Endothelial cell of umbilical vein (primary cell): ENCODE results near the gene LNPEP. TPM values are rescaled to one million over a fixed set of nuclear protein-coding genes. Genes with fewer than 3 reads are reported as not detected.

Source experiments
- BruUV-seq: library from RNA; stranded (reverse); fragments of 400-500 nt; replicated peaks from 2 replicates; lab custom pipeline; 2021; lab: Mats Ljungman, UMichigan
- CTCF ChIA-PET: fragments of 300-600, 350-600 bp; sonication (Branson Sonifier 250); formaldehyde crosslinking; loops from one replicate; lab custom pipeline; 2021; ENCODE audit warnings: antibody characterized with exemption, inconsistent platforms; lab: Charles Lee
- POLR2A ChIA-PET: fragments of 300-600, 350-600 bp; sonication (Branson Sonifier 250); formaldehyde crosslinking; loops from one replicate; lab custom pipeline; 2021; ENCODE audit warnings: antibody characterized with exemption, inconsistent platforms; lab: Charles Lee
- DNase-seq: peaks from one replicate; pipeline ENCODE4 v3.0.0-alpha.2; 2011; ENCODE audit warnings: low read depth, low spot score
- FAIRE-seq: peaks from 2 replicates; lab custom pipeline; 2011; peaks lifted over from hg19 to GRCh38; lab: Jason Lieb, UNC
- H2AFZ ChIP-seq: 2 replicates; pipeline ENCODE4 v1.6.0; 2012; ENCODE audit warnings: low read depth, low read length, control low read depth, inconsistent platforms
- H3K27ac ChIP-seq: 2 replicates; pipeline ENCODE4 v1.5.1; 2011; ENCODE audit warnings: low read depth, mild to moderate bottlenecking, control low read depth, low read length, moderate library complexity; ENCODE audit not compliant: insufficient read depth
- H3K27me3 ChIP-seq, 2 experiments: 2 replicates each; pipeline versions ENCODE4 v1.6.0 to v1.6.1; 2011; ENCODE audit warnings: low read length in 2 of 2, mixed read lengths in 1 of 2; ENCODE audit not compliant: control insufficient read depth in 2 of 2, insufficient read depth in 2 of 2
- H3K36me3 ChIP-seq, 2 experiments: 2 replicates in 1 of 2; 3 replicates in 1 of 2; pipeline ENCODE4 v1.5.1; 2011; ENCODE audit warnings: low read length in 2 of 2, mild to moderate bottlenecking in 1 of 2, moderate library complexity in 1 of 2; ENCODE audit not compliant: control insufficient read depth in 2 of 2, insufficient read depth in 2 of 2; ENCODE audit errors: extremely low read depth in 1 of 2
- H3K4me1 ChIP-seq: 3 replicates; pipeline ENCODE4 v1.5.1; 2011; ENCODE audit warnings: mild to moderate bottlenecking, low read length; ENCODE audit not compliant: control insufficient read depth, insufficient read depth; ENCODE audit errors: extremely low read depth
- H3K4me2 ChIP-seq: 2 replicates; pipeline ENCODE4 v1.6.1; 2011; ENCODE audit warnings: low read length, control low read depth, mixed read lengths; ENCODE audit not compliant: insufficient read depth
- H3K4me3 ChIP-seq, 3 experiments: fragments of 200-600 bp in 1 of 3; sonication (generic), shearing (Covaris generic) in 1 of 3; replicated peaks in 1 of 3; 2 replicates each; pipeline ENCODE4 v1.5.1; 2011 to 2016; ENCODE audit warnings: control low read depth in 3 of 3, low read length in 3 of 3, mild to moderate bottlenecking in 2 of 3, inconsistent platforms in 1 of 3, low read depth in 1 of 3, moderate library complexity in 1 of 3; ENCODE audit not compliant: insufficient read depth in 1 of 3
- H3K79me2 ChIP-seq: 2 replicates; pipeline ENCODE4 v1.6.0; 2012; ENCODE audit warnings: low read length, inconsistent platforms; ENCODE audit not compliant: control insufficient read depth, insufficient read depth
- H3K9ac ChIP-seq: replicated peaks from 2 replicates; pipeline ENCODE3; 2011; ENCODE audit warnings: low read length, control low read depth; ENCODE audit not compliant: insufficient read depth; ENCODE audit errors: extremely low read depth
- H3K9me1 ChIP-seq: replicated peaks from 3 replicates; pipeline ENCODE4 v1.6.0; 2011; ENCODE audit warnings: mild to moderate bottlenecking, low read length; ENCODE audit not compliant: control insufficient read depth, insufficient read depth; ENCODE audit errors: extremely low read depth
- H3K9me3 ChIP-seq: replicated peaks from 2 replicates; pipeline ENCODE4 v1.5.1; 2012; ENCODE audit warnings: low read length, inconsistent platforms; ENCODE audit not compliant: control insufficient read depth, insufficient read depth
- H4K20me1 ChIP-seq: replicated peaks from 2 replicates; pipeline ENCODE3; 2011; ENCODE audit warnings: mild to moderate bottlenecking, low read length; ENCODE audit not compliant: control insufficient read depth, insufficient read depth; ENCODE audit errors: extremely low read depth
- EZH2 ChIP-seq: IDR thresholded peaks from 2 replicates; pipeline ENCODE4 v1.6.1; 2012; ENCODE audit warnings: borderline replicate concordance, low read depth, mild to moderate bottlenecking, moderate library complexity, low read length, inconsistent platforms; ENCODE audit not compliant: severe bottlenecking
- FOS ChIP-seq: IDR thresholded peaks from 2 replicates; pipeline ENCODE4 v1.6.1; 2011; ENCODE audit warnings: mild to moderate bottlenecking, low read length, moderate library complexity, borderline replicate concordance; ENCODE audit not compliant: insufficient read depth
- GATA2 ChIP-seq: IDR thresholded peaks from 2 replicates; pipeline ENCODE4 v1.7.0; 2011; ENCODE audit warnings: low read depth, mild to moderate bottlenecking, moderate library complexity, mixed read lengths, low read length; ENCODE audit not compliant: insufficient read length, insufficient read depth
- JUN ChIP-seq: IDR thresholded peaks from 2 replicates; pipeline ENCODE4 v1.6.1; 2011; ENCODE audit warnings: borderline replicate concordance, low read depth; ENCODE audit not compliant: insufficient read length, insufficient read depth
- MYC ChIP-seq: IDR thresholded peaks from one replicate; pipeline ENCODE4 v1.6.1; 2011; ENCODE audit warnings: mild to moderate bottlenecking, low read depth, low read length
- POLR2A ChIP-seq: IDR thresholded peaks from 2 replicates; pipeline ENCODE4 v1.6.1; 2012; ENCODE audit warnings: low read depth, mild to moderate bottlenecking, control low read depth, low read length
- POLR2AphosphoS5 ChIP-seq: IDR thresholded peaks from 2 replicates; pipeline ENCODE4 v1.6.1; 2012; ENCODE audit warnings: low read depth, mild to moderate bottlenecking, control low read depth, low read length, moderate library complexity; ENCODE audit not compliant: insufficient read depth
- dilution Hi-C: fragments of 300-500 bp; cut with MboI; formaldehyde crosslinking; loops from one replicate; pipeline ENCODE4 v1.15.0; 2019; ENCODE audit warnings: low sequenced_read_pairs; ENCODE audit not compliant: extremely low pct_ligation_motif_present
- intact Hi-C: fragments of 100-400 bp; cut with micrococcal nuclease; formaldehyde crosslinking; loops from one replicate; pipeline ENCODE4 v1.10.0; 2022
- polyA plus RNA-seq, 4 experiments: library from polyadenylated mRNA; depleted of rRNA in 3 of 4; stranded (reverse) in 3 of 4; unstranded in 1 of 4; fragments of >200 nt; gene quantifications; 2 replicates each; pipeline versions ENCODE4 v1.2.1 to v1.2.3, GENCODE V29; 2011 to 2012; ENCODE audit warnings: missing spikeins in 1 of 4
- total RNA-seq: library from RNA; stranded (reverse); gene quantifications from 2 replicates; pipeline ENCODE4 v1.2.3, GENCODE V29; 2021
- TF ChIP-seq, protein P1 (sequence below), 2 donors: IDR thresholded peaks; 1 replicate in 1 of 2; 2 replicates in 1 of 2; pipeline ENCODE4 v1.5.1; 2011; ENCODE audit warnings: low read length in 2 of 2, mild to moderate bottlenecking in 2 of 2, moderate library complexity in 2 of 2, control low read depth in 1 of 2, inconsistent platforms in 1 of 2, low read depth in 1 of 2; ENCODE audit not compliant: insufficient read depth in 1 of 2; ENCODE audit errors: extremely low read depth in 1 of 2
- TF ChIP-seq, protein P2 (sequence below): IDR thresholded peaks from 2 replicates; pipeline ENCODE4 v1.6.1; 2011; ENCODE audit not compliant: insufficient read depth, insufficient read length

The LNPEP gene
- total and polyA plus RNA-seq, 2 donors (not counting 3 experiments of a cell fraction or from before 2014, with no cell fraction given) = 7.0 to 23.5 TPM

DNA sequence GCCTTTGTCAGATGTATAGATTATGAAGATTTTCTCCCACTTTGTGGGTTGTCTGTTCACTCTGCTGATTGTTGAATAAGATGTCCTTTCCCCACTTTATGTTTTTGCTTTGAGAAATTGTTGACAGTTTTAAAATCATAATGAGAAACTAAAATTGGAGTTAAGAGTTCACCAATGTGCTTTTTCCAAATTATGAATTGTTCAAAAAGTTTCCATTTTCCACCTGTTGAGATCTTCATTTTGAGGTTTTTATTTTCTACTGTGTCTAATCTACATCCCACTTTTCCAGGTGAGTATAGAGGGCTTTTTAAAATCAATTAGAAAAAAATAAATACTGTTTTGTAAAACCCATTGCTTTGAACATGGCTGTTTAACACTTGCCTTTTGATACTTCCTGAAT, 55.8 kb downstream of the LNPEP start:
- H3K27ac ChIP-seq = no peak overlapping the region
- no TSS peak for BruUV-seq
- H3K79me2 ChIP-seq = no peaks in the 10 kb centered on the region
- no peaks in the 10 kb centered on the region for H3K9me3 ChIP-seq
- no peaks in the 10 kb centered on the region for H4K20me1 ChIP-seq
- FAIRE-seq (no peak), DNase-seq (no peak)
- ChIA-PET POLR2A (no interaction called here), CTCF (no interaction called here)
- no peaks in the 10 kb centered on the region for H3K9me1 ChIP-seq
- TF ChIP-seq EZH2 = no peak
- dilution Hi-C loops = no loop called here
- no peaks in the 10 kb centered on the region for H3K27me3 ChIP-seq
- intact Hi-C loops = loop anchor here (10.0 kb wide), 1 partner anchor 237 kb away; no protein-coding TSS in a partner anchor
- H2AFZ ChIP-seq = no peak overlapping the region
- no peak overlapping the region for H3K4me2 ChIP-seq
- H3K9ac ChIP-seq = no peak overlapping the region
- no peak overlapping the region for H3K4me3 ChIP-seq
- no peaks in the 10 kb centered on the region for H3K36me3 ChIP-seq
- no peaks in the 10 kb centered on the region for H3K4me1 ChIP-seq

DNA sequence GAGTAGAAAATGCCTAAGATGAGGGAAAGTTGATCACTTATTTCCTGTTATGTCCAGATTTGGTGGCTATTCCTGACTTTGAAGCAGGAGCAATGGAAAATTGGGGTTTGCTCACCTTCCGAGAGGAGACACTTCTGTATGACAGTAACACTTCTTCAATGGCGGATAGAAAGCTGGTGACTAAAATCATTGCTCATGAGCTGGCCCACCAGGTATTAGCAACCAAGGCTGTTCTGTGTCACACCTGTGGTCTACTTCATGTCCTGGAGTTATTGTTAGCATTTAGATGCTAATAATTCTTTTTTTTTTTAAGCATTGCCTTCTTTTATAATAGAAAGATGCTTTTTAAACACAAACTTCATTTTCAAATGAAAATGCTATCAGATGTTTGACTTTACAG, 57.9 kb downstream of the LNPEP start:
- Histone ChIP-seq H3K9me1 (no peaks in the 10 kb centered on the region), H3K4me2 (no peak overlapping the region), H3K9ac (no peak overlapping the region), H3K36me3 (no peaks in the 10 kb centered on the region), H3K4me3 (no peak overlapping the region), H3K27me3 (no peaks in the 10 kb centered on the region), H3K4me1 (no peaks in the 10 kb centered on the region), H2AFZ (no peak overlapping the region), H3K27ac (no peak overlapping the region), H4K20me1 (no peaks in the 10 kb centered on the region), H3K79me2 (no peaks in the 10 kb centered on the region), H3K9me3 (no peaks in the 10 kb centered on the region)
- no peak for FAIRE-seq
- no peak for DNase-seq
- POLR2A ChIA-PET = no interaction called here
- TF ChIP-seq, protein P1, sequence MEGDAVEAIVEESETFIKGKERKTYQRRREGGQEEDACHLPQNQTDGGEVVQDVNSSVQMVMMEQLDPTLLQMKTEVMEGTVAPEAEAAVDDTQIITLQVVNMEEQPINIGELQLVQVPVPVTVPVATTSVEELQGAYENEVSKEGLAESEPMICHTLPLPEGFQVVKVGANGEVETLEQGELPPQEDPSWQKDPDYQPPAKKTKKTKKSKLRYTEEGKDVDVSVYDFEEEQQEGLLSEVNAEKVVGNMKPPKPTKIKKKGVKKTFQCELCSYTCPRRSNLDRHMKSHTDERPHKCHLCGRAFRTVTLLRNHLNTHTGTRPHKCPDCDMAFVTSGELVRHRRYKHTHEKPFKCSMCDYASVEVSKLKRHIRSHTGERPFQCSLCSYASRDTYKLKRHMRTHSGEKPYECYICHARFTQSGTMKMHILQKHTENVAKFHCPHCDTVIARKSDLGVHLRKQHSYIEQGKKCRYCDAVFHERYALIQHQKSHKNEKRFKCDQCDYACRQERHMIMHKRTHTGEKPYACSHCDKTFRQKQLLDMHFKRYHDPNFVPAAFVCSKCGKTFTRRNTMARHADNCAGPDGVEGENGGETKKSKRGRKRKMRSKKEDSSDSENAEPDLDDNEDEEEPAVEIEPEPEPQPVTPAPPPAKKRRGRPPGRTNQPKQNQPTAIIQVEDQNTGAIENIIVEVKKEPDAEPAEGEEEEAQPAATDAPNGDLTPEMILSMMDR (IDR thresholded peaks at IDR 0.05; ENCODE audit: extremely low read depth in 1 of 2, insufficient read depth in 1 of 2, low read depth in 1 of 2, low read length in 2 of 2) = no peak
- TF ChIP-seq MYC (no peak), FOS (no peak), POLR2A (no peak), EZH2 (no peak), POLR2AphosphoS5 (no peak), JUN (no peak), GATA2 (no peak)
- TF ChIP-seq, protein P2, sequence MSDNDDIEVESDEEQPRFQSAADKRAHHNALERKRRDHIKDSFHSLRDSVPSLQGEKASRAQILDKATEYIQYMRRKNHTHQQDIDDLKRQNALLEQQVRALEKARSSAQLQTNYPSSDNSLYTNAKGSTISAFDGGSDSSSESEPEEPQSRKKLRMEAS = no peak
- no TSS peak for BruUV-seq
- CTCF ChIA-PET = interaction anchor here (0.9 to 4.3 kb wide), 5 partner anchors 16 to 241 kb away, joined by 3 to 23 read pairs (median 4); partner anchors contain the start of gene LNPEP
- dilution Hi-C loops = no loop called here
- intact Hi-C loops = loop anchor here (10.0 kb wide), 1 partner anchor 239 kb away; no protein-coding TSS in a partner anchor
